ENCODE results near the gene A2M.

A2M gene

DNA sequence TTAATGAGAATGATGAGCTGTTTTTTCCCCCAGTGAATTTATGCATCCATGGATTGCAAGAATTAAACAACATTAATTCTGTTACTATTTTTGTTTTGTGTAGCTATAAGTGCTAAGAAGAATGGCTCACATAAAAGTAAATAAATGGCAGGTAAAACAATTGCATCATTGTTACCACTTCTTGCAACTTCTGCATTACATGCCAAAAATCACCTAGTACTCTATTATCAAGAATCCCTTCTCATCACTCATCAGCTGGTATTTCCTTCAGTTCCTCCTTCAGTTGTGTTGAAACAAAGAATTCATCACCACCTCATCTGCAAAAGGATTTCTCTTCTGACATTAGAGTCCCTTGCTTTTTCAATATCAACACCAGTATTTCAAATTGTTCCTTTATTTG, 773 bp downstream of the A2M start:
- no peaks in the 10 kb centered on the region for H3K36me3 ChIP-seq (ENCODE audit: control insufficient read depth, insufficient read depth, low read length)
- H3K9me3 ChIP-seq (ENCODE audit: control insufficient read depth, low read length) = no peaks in the 10 kb centered on the region
- H3K9ac ChIP-seq (ENCODE audit: low read length) = no peak overlapping the region
- no peak overlapping the region for H3K4me3 ChIP-seq (ENCODE audit: low read length)
- H3K4me1 ChIP-seq (ENCODE audit: control insufficient read depth, insufficient read depth, low read length) = no peaks in the 10 kb centered on the region
- H3K27me3 ChIP-seq (ENCODE audit: control insufficient read depth, insufficient read depth, low read length) = no peaks in the 10 kb centered on the region

DNA sequence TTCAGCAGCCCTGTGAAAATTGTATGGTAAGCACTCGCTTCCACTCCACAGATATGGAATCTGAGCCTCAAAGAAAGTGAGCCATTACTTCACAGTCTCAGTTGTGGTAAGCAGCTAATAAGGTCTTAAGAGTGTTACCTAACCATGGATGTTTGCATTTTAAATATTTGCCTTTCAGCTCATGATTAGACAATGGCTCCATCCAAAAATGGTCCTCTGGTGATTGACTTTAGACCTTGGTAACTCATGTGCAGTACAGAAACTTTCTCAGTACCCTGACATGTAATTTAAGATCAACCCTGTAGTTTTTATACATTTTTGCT, 1.8 kb downstream of the A2M start:
- Histone ChIP-seq H3K4me1 (ENCODE audit: control insufficient read depth, insufficient read depth, low read length) (no peaks in the 10 kb centered on the region), H3K9me3 (ENCODE audit: control insufficient read depth, low read length) (no peaks in the 10 kb centered on the region), H3K27me3 (ENCODE audit: control insufficient read depth, insufficient read depth, low read length) (no peaks in the 10 kb centered on the region), H3K36me3 (ENCODE audit: control insufficient read depth, insufficient read depth, low read length) (no peaks in the 10 kb centered on the region), H3K9ac (ENCODE audit: low read length) (no peak overlapping the region), H3K4me3 (ENCODE audit: low read length) (no peak overlapping the region)

DNA sequence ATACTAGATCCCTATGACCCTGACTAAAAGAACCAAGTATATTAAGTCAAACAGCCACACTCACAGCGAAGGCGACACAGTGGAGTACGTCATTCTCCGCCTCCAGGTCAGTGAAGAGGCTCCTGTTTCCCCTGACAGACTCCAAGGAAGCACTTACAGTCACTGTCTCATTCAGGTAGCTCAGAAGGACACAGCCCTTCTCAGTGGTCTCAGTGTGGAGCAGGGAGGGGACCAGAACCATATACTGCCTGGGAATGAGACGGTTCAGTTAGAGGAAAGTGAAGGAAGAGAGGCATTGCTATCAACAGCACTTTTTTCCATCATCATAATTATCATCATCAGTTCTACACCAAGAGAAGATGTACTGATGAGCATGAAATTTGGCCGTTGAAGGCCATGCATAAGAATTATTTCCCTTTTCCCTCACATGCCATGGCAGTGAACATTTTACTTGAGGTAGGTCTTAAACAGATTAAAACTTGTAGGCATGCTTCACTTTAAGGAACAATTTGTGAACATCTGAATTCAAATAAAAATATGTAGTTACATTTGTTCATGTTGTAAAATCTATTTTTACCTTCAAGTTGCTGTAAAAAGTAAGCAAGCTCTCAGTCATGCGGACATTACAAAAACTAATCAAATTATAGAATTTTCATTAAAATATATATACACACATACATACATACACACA, 2.3 kb downstream of the A2M start:
- Histone ChIP-seq H3K9me3 (ENCODE audit: control insufficient read depth, low read length) (no peaks in the 10 kb centered on the region), H3K4me1 (ENCODE audit: control insufficient read depth, insufficient read depth, low read length) (no peaks in the 10 kb centered on the region), H3K4me3 (ENCODE audit: low read length) (no peak overlapping the region), H3K27me3 (ENCODE audit: control insufficient read depth, insufficient read depth, low read length) (no peaks in the 10 kb centered on the region), H3K9ac (ENCODE audit: low read length) (no peak overlapping the region), H3K36me3 (ENCODE audit: control insufficient read depth, insufficient read depth, low read length) (no peaks in the 10 kb centered on the region)

DNA sequence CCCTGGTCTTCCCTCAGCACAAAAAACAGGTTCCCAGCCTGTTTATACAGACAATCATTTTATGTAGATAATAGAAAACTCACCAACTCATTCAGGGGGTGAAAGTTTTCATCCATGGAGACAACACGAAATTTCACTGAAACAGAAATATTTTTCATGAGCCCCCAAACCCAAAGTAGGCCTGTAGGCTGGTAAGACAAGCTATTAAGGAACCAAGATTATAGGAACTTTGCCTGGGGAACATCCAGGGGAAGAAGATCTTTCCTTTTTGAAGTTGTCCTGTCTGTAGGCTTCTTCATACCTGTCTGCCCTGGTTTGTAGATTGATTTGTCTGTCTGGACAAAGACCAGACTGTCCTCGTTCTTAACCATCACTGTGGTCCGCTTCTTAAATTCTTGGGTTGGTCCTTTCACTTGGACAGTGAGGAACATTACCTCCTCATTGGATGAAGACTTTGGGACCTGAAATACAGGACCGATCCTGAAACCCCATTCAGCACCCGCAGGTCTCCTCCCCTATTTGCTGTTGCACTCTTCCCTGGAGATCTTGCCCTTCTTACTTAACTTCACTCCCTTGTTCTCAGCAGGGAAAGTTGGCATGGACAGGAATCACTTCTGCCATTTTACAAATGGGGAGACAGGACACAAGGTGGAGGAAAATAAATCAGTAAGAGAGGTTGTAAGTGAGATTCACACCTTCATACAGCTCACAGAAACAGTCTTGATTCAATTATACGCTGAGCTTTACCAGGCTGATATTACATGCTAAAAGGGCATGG, 3.5 kb downstream of the A2M start:
- no peaks in the 10 kb centered on the region for H3K27me3 ChIP-seq (ENCODE audit: control insufficient read depth, insufficient read depth, low read length)
- H3K36me3 ChIP-seq (ENCODE audit: control insufficient read depth, insufficient read depth, low read length) = no peaks in the 10 kb centered on the region
- no peaks in the 10 kb centered on the region for H3K4me1 ChIP-seq (ENCODE audit: control insufficient read depth, insufficient read depth, low read length)
- H3K9me3 ChIP-seq (ENCODE audit: control insufficient read depth, low read length) = no peaks in the 10 kb centered on the region
- H3K4me3 ChIP-seq (ENCODE audit: low read length) = no peak overlapping the region
- H3K9ac ChIP-seq (ENCODE audit: low read length) = no peak overlapping the region

DNA sequence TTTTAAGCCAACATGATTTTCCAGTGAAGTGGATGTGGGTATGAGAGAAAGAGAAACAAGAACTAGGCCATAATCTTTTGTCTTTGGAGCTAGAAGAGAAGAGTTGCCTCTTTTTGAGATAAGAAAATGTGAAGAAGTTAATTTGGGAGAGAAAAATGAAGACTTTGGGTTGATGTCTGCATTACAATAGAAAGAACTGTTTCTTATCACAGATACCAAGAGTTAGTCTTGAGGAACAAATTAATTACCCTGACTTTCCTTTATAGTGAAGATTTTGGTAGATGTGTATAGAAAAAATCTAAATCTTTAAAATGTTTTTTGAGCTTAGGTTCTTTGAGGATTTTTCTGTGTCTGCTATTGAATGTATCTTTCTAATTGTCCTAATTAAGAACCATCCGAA, 4.2 kb downstream of the A2M start:
- Histone ChIP-seq H3K9me3 (ENCODE audit: control insufficient read depth, low read length) (no peaks in the 10 kb centered on the region), H3K9ac (ENCODE audit: low read length) (no peak overlapping the region), H3K27me3 (ENCODE audit: control insufficient read depth, insufficient read depth, low read length) (no peaks in the 10 kb centered on the region), H3K4me1 (ENCODE audit: control insufficient read depth, insufficient read depth, low read length) (no peaks in the 10 kb centered on the region), H3K4me3 (ENCODE audit: low read length) (no peak overlapping the region), H3K36me3 (ENCODE audit: control insufficient read depth, insufficient read depth, low read length) (no peaks in the 10 kb centered on the region)

DNA sequence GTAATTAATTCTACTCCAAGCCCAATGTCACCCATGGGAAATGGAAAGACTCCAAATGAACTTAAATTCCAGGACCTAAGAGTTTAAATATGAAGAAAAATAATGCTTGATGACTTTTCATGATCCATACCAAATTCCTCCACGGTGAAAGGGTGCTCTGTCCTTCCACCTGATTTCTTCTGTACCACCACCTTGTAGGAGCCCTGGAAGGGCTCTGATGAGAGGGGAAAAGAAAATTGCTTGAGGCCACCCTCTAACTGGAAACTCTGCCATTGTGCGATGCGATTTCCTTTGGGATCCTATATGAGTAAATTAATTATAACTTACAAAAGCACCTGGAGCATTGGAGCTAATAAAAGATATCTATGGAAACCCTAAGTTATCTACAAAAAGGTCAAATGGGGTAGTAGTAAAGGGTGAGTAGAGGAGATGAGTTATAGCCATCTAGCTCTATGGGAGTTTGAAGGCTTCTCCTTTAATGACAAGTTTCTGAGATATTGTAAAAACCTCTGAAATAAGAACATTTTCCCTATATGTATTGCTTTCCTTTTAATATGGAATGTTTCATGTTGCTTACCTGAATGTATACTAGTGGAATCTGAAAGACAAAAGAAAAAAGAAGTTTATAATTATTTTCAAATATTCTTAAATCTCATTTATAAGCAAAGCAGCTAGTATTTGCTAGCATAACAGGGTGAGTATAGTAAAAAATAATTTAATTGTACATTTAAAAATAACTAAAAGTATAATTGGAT, 5.8 kb downstream of the A2M start:
- Histone ChIP-seq H3K4me3 (ENCODE audit: low read length) (no peak overlapping the region), H3K9me3 (ENCODE audit: control insufficient read depth, low read length) (no peaks in the 10 kb centered on the region), H3K4me1 (ENCODE audit: control insufficient read depth, insufficient read depth, low read length) (no peaks in the 10 kb centered on the region), H3K36me3 (ENCODE audit: control insufficient read depth, insufficient read depth, low read length) (no peaks in the 10 kb centered on the region), H3K27me3 (ENCODE audit: control insufficient read depth, insufficient read depth, low read length) (no peaks in the 10 kb centered on the region), H3K9ac (ENCODE audit: low read length) (no peak overlapping the region)

DNA sequence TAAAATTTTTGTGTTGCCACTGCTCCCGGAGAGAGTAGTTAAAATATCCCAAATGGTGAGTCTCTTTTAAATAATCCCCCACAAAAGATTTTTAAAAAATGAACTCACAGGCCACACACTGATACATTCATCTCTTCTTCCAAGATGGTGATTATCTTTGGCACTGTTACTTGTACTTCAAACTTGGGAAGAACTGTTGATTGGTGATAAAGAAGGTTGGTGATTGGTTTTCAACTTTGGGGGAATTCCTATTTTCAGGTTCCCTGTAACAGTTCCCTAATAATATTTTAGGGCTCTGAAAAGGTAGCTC, 6.6 kb downstream of the A2M start:
- H3K4me3 ChIP-seq (ENCODE audit: low read length) = no peak overlapping the region
- no peak overlapping the region for H3K9ac ChIP-seq (ENCODE audit: low read length)
- no peaks in the 10 kb centered on the region for H3K4me1 ChIP-seq (ENCODE audit: control insufficient read depth, insufficient read depth, low read length)
- H3K36me3 ChIP-seq (ENCODE audit: control insufficient read depth, insufficient read depth, low read length) = no peaks in the 10 kb centered on the region
- no peaks in the 10 kb centered on the region for H3K27me3 ChIP-seq (ENCODE audit: control insufficient read depth, insufficient read depth, low read length)
- H3K9me3 ChIP-seq (ENCODE audit: control insufficient read depth, low read length) = no peaks in the 10 kb centered on the region

DNA sequence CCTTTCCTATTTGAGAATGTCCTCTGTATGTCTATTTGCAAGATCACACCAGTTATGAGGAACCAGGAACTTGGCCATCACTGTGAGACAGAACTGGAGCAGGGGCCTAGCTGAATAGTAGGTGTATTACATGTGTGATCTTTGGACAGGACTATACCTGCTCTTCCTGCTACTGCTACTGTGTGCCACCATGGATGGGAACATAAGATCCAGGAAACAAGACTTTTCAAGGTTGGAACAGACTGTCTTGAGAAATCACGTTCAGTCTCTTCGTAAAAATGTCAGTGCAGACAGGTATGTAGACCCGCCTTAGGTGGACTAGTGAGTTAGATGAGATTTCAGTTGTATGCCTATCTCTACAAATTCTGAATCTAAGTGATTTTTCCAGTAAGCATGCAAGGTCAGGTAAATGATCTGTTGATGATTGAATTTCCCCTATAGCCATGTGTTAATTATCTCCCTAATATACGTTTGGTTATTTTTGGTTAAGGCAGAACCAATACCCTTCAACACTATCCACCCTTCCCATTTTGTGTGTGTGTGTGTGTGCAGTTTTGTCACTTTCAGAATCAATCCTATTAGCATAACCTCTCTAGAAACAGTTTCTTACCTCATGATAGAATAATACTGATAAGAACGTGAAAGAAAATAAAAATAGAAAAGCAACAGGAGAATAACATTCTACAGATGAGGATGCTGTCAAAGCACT, 7.1 kb downstream of the A2M start:
- H3K4me1 ChIP-seq (ENCODE audit: control insufficient read depth, insufficient read depth, low read length) = no peaks in the 10 kb centered on the region
- H3K4me3 ChIP-seq (ENCODE audit: low read length) = no peak overlapping the region
- no peak overlapping the region for H3K9ac ChIP-seq (ENCODE audit: low read length)
- no peaks in the 10 kb centered on the region for H3K9me3 ChIP-seq (ENCODE audit: control insufficient read depth, low read length)
- H3K36me3 ChIP-seq (ENCODE audit: control insufficient read depth, insufficient read depth, low read length) = no peaks in the 10 kb centered on the region
- no peaks in the 10 kb centered on the region for H3K27me3 ChIP-seq (ENCODE audit: control insufficient read depth, insufficient read depth, low read length)

DNA sequence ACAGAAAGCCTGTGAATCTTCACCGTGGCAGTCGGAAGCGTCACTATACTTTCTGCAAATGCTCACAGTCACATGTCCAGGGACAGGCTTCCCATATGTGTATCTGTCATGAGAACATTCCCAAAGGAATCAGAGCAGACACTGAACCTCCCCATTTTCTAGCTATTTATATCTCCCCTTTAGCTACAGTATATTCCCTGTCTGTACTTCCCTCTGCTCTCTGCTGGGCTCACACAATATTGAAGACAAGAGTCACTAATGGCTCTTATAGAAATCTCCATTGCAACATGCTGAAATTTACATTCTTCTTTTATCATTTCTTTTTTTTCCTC, 8.2 kb downstream of the A2M start:
- no peaks in the 10 kb centered on the region for H3K9me3 ChIP-seq (ENCODE audit: control insufficient read depth, low read length)
- H3K4me1 ChIP-seq (ENCODE audit: control insufficient read depth, insufficient read depth, low read length) = no peaks in the 10 kb centered on the region
- H3K27me3 ChIP-seq (ENCODE audit: control insufficient read depth, insufficient read depth, low read length) = no peaks in the 10 kb centered on the region
- no peak overlapping the region for H3K4me3 ChIP-seq (ENCODE audit: low read length)
- H3K36me3 ChIP-seq (ENCODE audit: control insufficient read depth, insufficient read depth, low read length) = no peaks in the 10 kb centered on the region
- no peak overlapping the region for H3K9ac ChIP-seq (ENCODE audit: low read length)

DNA sequence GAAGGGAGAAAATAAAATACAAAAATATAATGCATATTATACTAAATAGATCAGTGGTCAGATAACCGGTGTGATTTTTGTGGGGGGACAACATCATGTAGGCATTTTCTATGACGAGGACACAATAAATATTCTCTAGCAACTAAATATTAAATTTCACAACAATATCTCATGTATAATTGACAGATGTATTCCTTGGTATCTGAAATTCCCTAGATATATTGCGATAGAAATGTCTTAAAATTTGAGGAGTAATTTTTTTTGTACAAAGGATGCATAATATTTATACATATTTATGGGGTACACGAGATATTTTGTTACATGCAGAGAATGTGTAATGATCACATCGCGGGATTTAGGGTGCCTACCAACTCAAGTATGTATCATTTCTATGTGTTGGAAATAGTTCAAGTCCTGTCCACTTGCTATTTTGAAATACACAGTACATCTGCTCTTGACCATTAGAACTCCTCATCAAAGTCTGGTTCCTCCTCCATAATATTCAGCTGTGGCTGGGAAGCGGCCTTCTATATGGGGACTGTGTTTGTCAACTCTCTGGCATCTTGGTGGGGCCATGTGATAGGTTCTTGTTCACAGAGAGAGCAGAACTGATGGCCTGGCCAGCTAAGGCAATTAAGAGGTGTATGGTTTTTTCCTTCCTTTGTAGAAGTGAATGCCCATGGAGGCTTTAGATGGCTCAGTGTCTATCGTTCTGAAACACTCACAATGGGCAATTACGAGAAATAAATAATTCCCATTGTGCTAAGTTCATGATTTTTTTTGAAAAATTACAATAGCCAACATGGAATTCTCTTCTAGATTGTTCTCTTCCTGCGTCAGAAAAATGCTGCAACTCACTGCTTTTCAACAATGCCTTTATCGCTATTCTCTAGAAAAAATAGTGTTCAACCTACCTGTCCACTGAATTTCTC, 8.8 kb downstream of the A2M start:
- H3K4me1 ChIP-seq (ENCODE audit: control insufficient read depth, insufficient read depth, low read length) = no peaks in the 10 kb centered on the region
- no peak overlapping the region for H3K9ac ChIP-seq (ENCODE audit: low read length)
- no peaks in the 10 kb centered on the region for H3K36me3 ChIP-seq (ENCODE audit: control insufficient read depth, insufficient read depth, low read length)
- no peaks in the 10 kb centered on the region for H3K9me3 ChIP-seq (ENCODE audit: control insufficient read depth, low read length)
- H3K27me3 ChIP-seq (ENCODE audit: control insufficient read depth, insufficient read depth, low read length) = no peaks in the 10 kb centered on the region
- H3K4me3 ChIP-seq (ENCODE audit: low read length) = no peak overlapping the region

DNA sequence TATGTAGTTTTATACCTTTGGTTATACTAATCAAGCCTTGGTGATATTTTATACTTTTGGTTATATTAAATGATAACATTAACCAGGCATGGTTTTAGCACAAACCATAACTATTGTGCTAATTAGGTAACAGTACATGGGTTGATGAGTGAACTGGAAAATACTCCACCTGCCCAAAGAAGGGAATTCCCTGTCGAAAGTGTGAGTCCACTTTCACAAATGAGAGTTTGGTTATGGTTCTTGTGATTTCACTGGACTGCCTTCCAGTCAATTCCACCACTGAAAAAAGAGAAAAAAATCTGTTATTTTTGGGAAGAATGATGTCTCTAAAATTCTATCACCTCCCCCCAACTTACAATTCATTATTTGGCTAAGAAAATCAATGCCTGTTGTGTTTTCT, 9.7 kb downstream of the A2M start:
- Histone ChIP-seq H3K4me1 (ENCODE audit: control insufficient read depth, insufficient read depth, low read length) (no peaks in the 10 kb centered on the region), H3K9ac (ENCODE audit: low read length) (no peak overlapping the region), H3K27me3 (ENCODE audit: control insufficient read depth, insufficient read depth, low read length) (no peaks in the 10 kb centered on the region), H3K9me3 (ENCODE audit: control insufficient read depth, low read length) (no peaks in the 10 kb centered on the region), H3K36me3 (ENCODE audit: control insufficient read depth, insufficient read depth, low read length) (no peaks in the 10 kb centered on the region), H3K4me3 (ENCODE audit: low read length) (no peak overlapping the region)

All from mucosa of stomach (tissue), 1 donor.